ENCODE data around the gene MTIF2. TPM values are rescaled to one million over a fixed set of nuclear protein-coding genes. Genes with fewer than 3 reads are reported as not detected.
A peak's percentile ranks its signal among the peaks of the same experiment; 100 is the strongest.
"Not testable (repeated sequence)": the region's sequence is repeated elsewhere in the genome, so short reads cannot be mapped to it uniquely, and the experiment has no call there.

Gene MTIF2
- total RNA-seq, 1 experiment from 2014 or later, result 34.1 TPM

- intact Hi-C loops (cut with micrococcal nuclease; ENCODE audit: unreplicated experiment), result no loop called here
- POLR2A ChIA-PET, result no interaction called here
- CTCF ChIA-PET, result no interaction called here
- H3K4me3 ChIP-seq (ENCODE audit: low read depth in 2 of 2, low read length in 2 of 2), result no peak overlapping the region
- no peak for DNase-seq (ENCODE audit: low read depth, low spot score)
- no peaks in the 10 kb centered on the region for H3K9me3 ChIP-seq (ENCODE audit: control insufficient read depth, insufficient read depth, low read depth, low read length)
- no peak for TF ChIP-seq REST (IDR thresholded peaks at IDR 0.05; ENCODE audit: insufficient read depth in 1 of 2, low read depth in 2 of 2, low read length in 1 of 2)
- no peak for TF ChIP-seq TCF7L2 (IDR thresholded peaks at IDR 0.05; ENCODE audit: low read depth, low read length)
- TF ChIP-seq CTCF (IDR thresholded peaks at IDR 0.05), result no peak
- TF ChIP-seq POLR2AphosphoS5 (IDR thresholded peaks at IDR 0.05; ENCODE audit: low read depth, low read length), result no peak
- no peak for TF ChIP-seq SIN3A (IDR thresholded peaks at IDR 0.05; ENCODE audit: borderline replicate concordance, insufficient read depth, low read depth, low read length)
- no peaks in the 10 kb centered on the region for H3K27me3 ChIP-seq (ENCODE audit: control insufficient read depth, insufficient read depth, low read length)
- peaks cover 4% of the 10 kb centered on the region; the same call in 1 of the 2 replicates for H3K36me3 ChIP-seq (ENCODE audit: control insufficient read depth, insufficient read depth, low read length)
- in situ Hi-C loops (cut with HindIII; ENCODE audit: low pct_unique_long_range_greater_than_20kb, low sequenced_read_pairs), result no loop called here
- BruUV-seq (replicated peaks), result TSS peak; percentile 16
- no peak for ATAC-seq
- peaks cover 18% of the 10 kb centered on the region for H3K4me1 ChIP-seq (ENCODE audit: control insufficient read depth, insufficient read depth, low read length)
- H3K27ac ChIP-seq (ENCODE audit: low read length), result no peak overlapping the region
Observed at GRCh38 chr2:55228226-55228563, 40.8 kb downstream of the MTIF2 start.

- CTCF ChIA-PET; intact Hi-C loops (cut with micrococcal nuclease; ENCODE audit: unreplicated experiment): not testable (repeated sequence)
Observed at GRCh38 chr2:55227437-55228225, 41.4 kb downstream of the MTIF2 start.

GRCh38 chr2:55225481-55226020 lies 43.5 kb downstream of the MTIF2 start:
- intact Hi-C loops (cut with micrococcal nuclease; ENCODE audit: unreplicated experiment), result no loop called here
- H3K36me3 ChIP-seq (ENCODE audit: control insufficient read depth, insufficient read depth, low read length), result no peaks in the 10 kb centered on the region
- TF ChIP-seq TCF7L2 (IDR thresholded peaks at IDR 0.05; ENCODE audit: low read depth, low read length) (no peak), REST (IDR thresholded peaks at IDR 0.05; ENCODE audit: insufficient read depth in 1 of 2, low read depth in 2 of 2, low read length in 1 of 2) (no peak), CTCF (IDR thresholded peaks at IDR 0.05) (no peak), SIN3A (IDR thresholded peaks at IDR 0.05; ENCODE audit: borderline replicate concordance, insufficient read depth, low read depth, low read length) (no peak), POLR2AphosphoS5 (IDR thresholded peaks at IDR 0.05; ENCODE audit: low read depth, low read length) (no peak)
- H3K9me3 ChIP-seq (ENCODE audit: control insufficient read depth, insufficient read depth, low read depth, low read length), result no peaks in the 10 kb centered on the region
- peaks cover 19% of the 10 kb centered on the region for H3K4me1 ChIP-seq (ENCODE audit: control insufficient read depth, insufficient read depth, low read length)
- ChIA-PET POLR2A (interaction anchor here (0.7 kb wide), 1 partner anchor 555 kb away, joined by 4 read pairs; no protein-coding TSS in a partner anchor), CTCF (no interaction called here)
- H3K4me3 ChIP-seq (ENCODE audit: low read depth in 2 of 2, low read length in 2 of 2), result no peak overlapping the region
- DNase-seq (ENCODE audit: low read depth, low spot score) (no peak), ATAC-seq (no peak)
- in situ Hi-C loops (cut with HindIII; ENCODE audit: low pct_unique_long_range_greater_than_20kb, low sequenced_read_pairs), result no loop called here
- 0 out of 2 replicates have a peak overlapping the region, but pooled peaks have one; percentile 30 for H3K27ac ChIP-seq (ENCODE audit: low read length)
- no TSS peak for BruUV-seq (replicated peaks)
- no peaks in the 10 kb centered on the region for H3K27me3 ChIP-seq (ENCODE audit: control insufficient read depth, insufficient read depth, low read length)

More at GRCh38 chr2:55227437-55228225, 41.4 kb downstream of the MTIF2 start:
- ATAC-seq; H3K27ac ChIP-seq (ENCODE audit: low read length); in situ Hi-C loops (cut with HindIII; ENCODE audit: low pct_unique_long_range_greater_than_20kb, low sequenced_read_pairs); H3K36me3 ChIP-seq (ENCODE audit: control insufficient read depth, insufficient read depth, low read length); H3K4me3 ChIP-seq (ENCODE audit: low read depth in 2 of 2, low read length in 2 of 2); DNase-seq (ENCODE audit: low read depth, low spot score); POLR2A ChIA-PET; H3K27me3 ChIP-seq (ENCODE audit: control insufficient read depth, insufficient read depth, low read length); H3K9me3 ChIP-seq (ENCODE audit: control insufficient read depth, insufficient read depth, low read depth, low read length); BruUV-seq (replicated peaks): not testable (repeated sequence)
- peaks cover 23% of the 10 kb centered on the region for H3K4me1 ChIP-seq (ENCODE audit: control insufficient read depth, insufficient read depth, low read length)
